Activated CD8-positive, alpha-beta T cell treated with anti-CD3 and anti-CD28 coated beads for 36 hours (primary cell): ENCODE data around the gene KRTAP4-11. TPM values are rescaled to one million over a fixed set of nuclear protein-coding genes. Genes with fewer than 3 reads are reported as not detected.
"Not testable (repeated sequence)": the region's sequence is repeated elsewhere in the genome, so short reads cannot be mapped to it uniquely, and the experiment has no call there.

Source experiments
- ATAC-seq: fragments of 200-7000 bp; cut with Tn5 transposase; one replicate; pipeline ENCODE4 v1.10.0; 2021; ENCODE audit warnings: mild to moderate bottlenecking, moderate library complexity
- CTCF ChIA-PET: fragments of 350-600 bp; sonication (Branson Sonifier 250); formaldehyde crosslinking; loops from one replicate; lab custom pipeline; 2021; ENCODE audit warnings: antibody characterized with exemption; lab: Charles Lee
- POLR2A ChIA-PET: fragments of 350-600 bp; sonication (Branson Sonifier 250); formaldehyde crosslinking; loops from one replicate; lab custom pipeline; 2021; ENCODE audit warnings: antibody characterized with exemption; lab: Charles Lee
- DNase-seq: peaks from one replicate; pipeline ENCODE4 v3.0.0-alpha.2; 2020
- H3K27ac Mint-ChIP-seq: one replicate; pipeline ENCODE4 v1.8.0; 2021; ENCODE audit warnings: mild to moderate bottlenecking, mixed read lengths
- H3K27me3 Mint-ChIP-seq: one replicate; pipeline ENCODE4 v1.8.0; 2021; ENCODE audit warnings: mixed read lengths
- H3K36me3 Mint-ChIP-seq: one replicate; pipeline ENCODE4 v1.8.0; 2021; ENCODE audit warnings: low read depth, mixed read lengths
- H3K4me1 Mint-ChIP-seq: one replicate; pipeline ENCODE4 v1.8.0; 2021; ENCODE audit warnings: low read depth, mixed read lengths
- H3K4me3 Mint-ChIP-seq: one replicate; pipeline ENCODE4 v1.8.0; 2021; ENCODE audit warnings: mild to moderate bottlenecking, moderate library complexity, mixed read lengths
- H3K9me3 Mint-ChIP-seq: one replicate; pipeline ENCODE4 v1.8.0; 2021; ENCODE audit warnings: mixed read lengths
- CTCF ChIP-seq: fragments of 200-600 bp; IDR thresholded peaks from one replicate; pipeline ENCODE4 v1.8.0; 2022; ENCODE audit warnings: antibody characterized with exemption, mild to moderate bottlenecking
- intact Hi-C: fragments of 100-400 bp; cut with micrococcal nuclease; formaldehyde crosslinking; loops from one replicate; pipeline ENCODE4 v1.10.0; 2022
- total RNA-seq, 2 experiments: library from RNA; stranded (reverse); gene quantifications; one replicate each; pipeline ENCODE4 v1.2.3, GENCODE V29; 2021

Gene KRTAP4-11
- total RNA-seq, 2 experiments from 2014 or later = not detected

GRCh38 chr17:41145261-41145660, 27.1 kb upstream of the KRTAP4-11 start:
- no peaks in the 10 kb centered on the region for H3K4me1 Mint-ChIP-seq
- DNase-seq (no peak), ATAC-seq (no peak)
- H3K27ac Mint-ChIP-seq = no peak overlapping the region
- no peak for TF ChIP-seq CTCF
- peaks cover 20% of the 10 kb centered on the region for H3K9me3 Mint-ChIP-seq
- no peaks in the 10 kb centered on the region for H3K27me3 Mint-ChIP-seq
- ChIA-PET CTCF (no interaction called here), POLR2A (no interaction called here)
- H3K4me3 Mint-ChIP-seq = no peak overlapping the region
- peaks cover 10% of the 10 kb centered on the region for H3K36me3 Mint-ChIP-seq
- intact Hi-C loops = no loop called here

GRCh38 chr17:41144846-41145245, 26.7 kb upstream of the KRTAP4-11 start:
- Mint-ChIP-seq H3K4me1 (no peaks in the 10 kb centered on the region), H3K36me3 (peaks cover 10% of the 10 kb centered on the region), H3K4me3 (no peak overlapping the region), H3K9me3 (peaks cover 20% of the 10 kb centered on the region), H3K27me3 (no peaks in the 10 kb centered on the region), H3K27ac (no peak overlapping the region)
- ChIA-PET POLR2A (no interaction called here), CTCF (no interaction called here)
- TF ChIP-seq CTCF = no peak
- no peak for DNase-seq
- ATAC-seq = no peak
- intact Hi-C loops = no loop called here

DNA sequence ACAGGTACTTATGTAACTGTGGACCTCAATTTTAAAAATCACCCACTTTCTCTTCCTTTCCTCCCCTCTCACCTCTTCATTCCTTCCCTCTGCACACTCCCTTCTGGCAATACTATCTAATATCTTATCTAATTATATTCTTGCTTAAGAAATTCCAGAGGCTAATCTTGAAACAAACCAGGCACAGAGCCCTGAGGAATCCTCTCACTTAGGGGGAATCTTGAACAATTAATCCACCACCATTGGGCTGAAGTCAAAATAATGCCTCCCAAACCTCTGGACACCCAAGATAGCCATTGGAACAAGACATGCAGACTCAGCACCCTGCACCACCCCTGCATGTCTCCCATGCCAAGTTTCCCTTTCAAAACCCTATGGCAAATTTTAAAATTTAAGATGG, 23.2 kb upstream of the KRTAP4-11 start:
- POLR2A ChIA-PET = no interaction called here
- Mint-ChIP-seq H3K9me3 (peaks cover 28% of the 10 kb centered on the region), H3K27ac (no peak overlapping the region), H3K27me3 (peaks cover 2% of the 10 kb centered on the region), H3K4me1 (no peaks in the 10 kb centered on the region), H3K4me3 (no peak overlapping the region), H3K36me3 (peaks cover 13% of the 10 kb centered on the region)
- intact Hi-C loops = no loop called here
- no peak for TF ChIP-seq CTCF
- CTCF ChIA-PET = no interaction called here
- DNase-seq (no peak), ATAC-seq (no peak)

- intact Hi-C loops = no loop called here
- ChIA-PET POLR2A (no interaction called here), CTCF (no interaction called here)
- Mint-ChIP-seq H3K36me3 (peaks cover 13% of the 10 kb centered on the region), H3K27me3 (peaks cover 2% of the 10 kb centered on the region), H3K4me1 (no peaks in the 10 kb centered on the region), H3K27ac (no peak within 1 kb of the TSS), H3K9me3 (peaks cover 28% of the 10 kb centered on the region), H3K4me3 (no peak within 1 kb of the TSS)
- no peak for ATAC-seq
- DNase-seq = no peak
- no peak for TF ChIP-seq CTCF
These were observed 22.4 kb upstream of the KRTAP4-11 start, which contains the start of gene KRTAP4-6 for GRCh38 chr17:41140360-41141131. Gene KRTAP4-6 (minus strand): TSS chr17:41140544. CDS start chr17:41140487, 57 bp downstream.

DNA sequence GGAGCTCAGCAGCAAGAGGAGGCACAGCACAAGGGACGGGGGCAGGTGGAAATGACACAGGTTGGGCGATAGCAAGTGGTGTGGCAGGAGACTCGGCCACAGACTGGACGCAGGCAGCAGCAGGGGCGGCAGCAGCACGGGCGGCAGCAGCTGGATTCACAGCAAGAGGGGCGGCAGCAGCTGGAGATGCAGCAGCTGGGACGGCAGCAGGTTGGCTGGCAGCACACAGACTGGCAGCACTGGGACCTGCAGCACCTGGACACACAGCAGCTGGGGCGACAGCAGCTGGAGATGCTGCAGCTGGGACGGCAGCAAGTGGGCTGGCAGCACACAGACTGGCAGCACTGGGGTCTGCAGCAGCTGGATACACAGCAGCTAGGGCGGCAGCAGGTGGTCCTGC, 21.7 kb upstream of the KRTAP4-11 start:
- H3K4me3 Mint-ChIP-seq, intact Hi-C loops, DNase-seq, H3K27ac Mint-ChIP-seq, CTCF ChIA-PET, H3K27me3 Mint-ChIP-seq, POLR2A ChIA-PET, ATAC-seq, H3K4me1 Mint-ChIP-seq: not testable (repeated sequence)
- Mint-ChIP-seq H3K9me3 (peaks cover 28% of the 10 kb centered on the region), H3K36me3 (peaks cover 13% of the 10 kb centered on the region)
